Regular cardiac myocyte (primary cell): Measurements from ENCODE around the gene ACP7. TPM values are rescaled to one million over a fixed set of nuclear protein-coding genes. Genes with fewer than 3 reads are reported as not detected.

Source experiments
- total RNA-seq: library from RNA; depleted of rRNA; stranded (reverse); fragments of >200 nt; gene quantifications from 2 replicates; pipeline ENCODE4 v1.2.3, GENCODE V29; 2014

ACP7 gene
- 0.56 and 1.7 TPM in 2 replicates for total RNA-seq

DNA sequence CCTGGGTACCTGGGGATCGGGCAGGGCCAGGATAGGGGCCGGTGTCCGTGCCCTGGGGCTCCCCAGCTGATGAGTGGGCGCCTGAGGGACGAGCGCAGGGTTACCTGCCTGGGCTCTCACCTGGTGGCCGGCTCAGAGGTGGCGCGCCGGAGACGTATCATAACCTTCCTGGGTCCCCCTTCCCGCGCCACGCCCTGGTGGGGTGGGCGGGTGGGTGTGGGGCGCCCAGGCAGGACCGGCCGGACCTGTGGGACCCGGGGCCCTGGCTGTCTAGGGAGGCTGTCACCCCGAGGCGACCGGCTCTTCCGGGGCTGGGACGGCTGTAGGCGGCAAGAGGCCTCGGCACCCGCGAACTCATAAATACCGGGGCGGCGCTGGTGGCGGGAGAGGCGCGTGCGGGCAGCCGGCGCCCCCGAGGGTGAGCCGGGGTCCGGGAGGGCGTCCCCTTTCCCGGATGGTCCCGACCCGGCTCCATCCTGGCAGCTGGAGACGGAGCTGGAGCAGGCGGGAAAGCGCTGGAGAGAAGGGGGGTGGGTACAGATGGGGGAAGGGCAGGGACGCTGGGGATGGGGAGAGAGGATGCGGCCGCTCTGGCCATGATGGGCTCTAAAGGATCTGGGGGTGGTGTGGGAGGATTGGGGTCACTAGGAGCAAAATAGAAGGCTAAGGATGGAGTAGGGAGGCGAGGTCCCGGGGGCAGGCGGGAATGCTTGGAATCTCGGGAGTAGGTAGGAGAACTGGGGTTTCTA, at the start of gene ACP7:
Gene ACP7, plus strand, starts transcription at position 386 of the 749 bp plus-strand sequence. CDS start 902 bp downstream, outside the sequence.

GRCh38 chr19:39125554-39126311, 41.6 kb downstream of the ACP7 start, which contains the start of gene PAK4:
Gene PAK4 (plus strand): TSS chr19:39125786. CDS start chr19:39169554, 43,768 bp downstream.

Other genes with a start within 250 kb of the ACP7 start
- 167 and 308 TPM in 2 replicates for gene HNRNPL, start 234.4 kb upstream of the ACP7 start, total RNA-seq
- gene RINL, start 206.1 kb upstream of the ACP7 start, total RNA-seq = 2.7 and 3.1 TPM in 2 replicates
- gene SIRT2, start 184.8 kb upstream of the ACP7 start, total RNA-seq = 45.8 and 54.4 TPM in 2 replicates
- gene NFKBIB, start 184.4 kb upstream of the ACP7 start, total RNA-seq = 9.9 and 15.7 TPM in 2 replicates
- gene CCER2, start 172.2 kb upstream of the ACP7 start, total RNA-seq = 0.28 TPM in 1 of 2 replicates, not detected in the other
- 8.7 and 13.0 TPM in 2 replicates for gene SARS2, start 153.6 kb upstream of the ACP7 start, total RNA-seq
- gene MRPS12, start 153.4 kb upstream of the ACP7 start, total RNA-seq = 20.9 and 47.7 TPM in 2 replicates
- gene FBXO17, start 108.6 kb upstream of the ACP7 start, total RNA-seq = 20.6 and 24.0 TPM in 2 replicates
- gene FBXO27, start 51.8 kb upstream of the ACP7 start, total RNA-seq = 1.7 and 3.4 TPM in 2 replicates
- gene PAK4, start 41.4 kb downstream of the ACP7 start, total RNA-seq = 3.7 and 5.9 TPM in 2 replicates
- gene NCCRP1, start 112.6 kb downstream of the ACP7 start, total RNA-seq = not detected in 2 replicates
- not detected in 2 replicates for gene SYCN, start 119.9 kb downstream of the ACP7 start, total RNA-seq
- gene IFNL3, start 160.6 kb downstream of the ACP7 start, total RNA-seq = not detected in 2 replicates
- gene IFNL4, start 164.5 kb downstream of the ACP7 start, total RNA-seq = not detected in 2 replicates
- not detected in 2 replicates for gene IFNL2, start 184.0 kb downstream of the ACP7 start, total RNA-seq
- gene IFNL1, start 212.0 kb downstream of the ACP7 start, total RNA-seq = not detected in 2 replicates
- gene LRFN1, start 236.5 kb downstream of the ACP7 start, total RNA-seq = 0.28 TPM in 1 of 2 replicates, not detected in the other